ENCODE results near the gene GRIP2. TPM values are rescaled to one million over a fixed set of nuclear protein-coding genes. Genes with fewer than 3 reads are reported as not detected.

Gene GRIP2
- total and polyA plus RNA-seq, 2 experiments from 2014 or later, result 0.06 TPM; not detected in 1

DNA sequence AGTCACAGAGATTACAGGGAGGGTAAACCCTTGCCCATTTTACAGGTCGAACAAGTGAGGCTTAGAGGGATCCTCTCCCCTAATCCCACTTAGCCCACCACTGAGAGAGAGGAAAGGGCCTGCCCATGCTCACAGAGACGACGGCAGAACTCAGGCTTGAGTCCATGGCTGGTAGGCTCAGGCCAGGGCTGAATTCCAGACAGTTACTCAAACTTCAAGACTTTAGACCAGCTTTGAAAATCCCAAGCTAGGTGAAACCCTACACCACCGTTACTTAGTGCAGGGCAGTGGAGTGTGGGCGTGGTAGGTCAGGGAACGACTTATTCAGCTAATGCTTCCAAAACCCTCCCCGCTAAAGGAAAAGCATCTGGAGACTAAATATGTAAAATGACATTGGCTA is 16.4 kb downstream of the GRIP2 start:
- H3K9me3 ChIP-seq (ENCODE audit: low read depth), result no peaks in the 10 kb centered on the region
- no peak overlapping the region for H3K27ac ChIP-seq
- TF ChIP-seq CTCF (IDR thresholded peaks at IDR 0.05; ENCODE audit: low read depth, low read length), result no peak
- no peak overlapping the region for H3K4me3 ChIP-seq
- H3K36me3 ChIP-seq, result no peaks in the 10 kb centered on the region
- no peak for DNase-seq (ENCODE audit: low read depth in 1 of 2, low spot score in 1 of 2)
- peaks cover 5% of the 10 kb centered on the region for H3K4me1 ChIP-seq (ENCODE audit: low read depth)
- no peaks in the 10 kb centered on the region for H3K27me3 ChIP-seq

DNA sequence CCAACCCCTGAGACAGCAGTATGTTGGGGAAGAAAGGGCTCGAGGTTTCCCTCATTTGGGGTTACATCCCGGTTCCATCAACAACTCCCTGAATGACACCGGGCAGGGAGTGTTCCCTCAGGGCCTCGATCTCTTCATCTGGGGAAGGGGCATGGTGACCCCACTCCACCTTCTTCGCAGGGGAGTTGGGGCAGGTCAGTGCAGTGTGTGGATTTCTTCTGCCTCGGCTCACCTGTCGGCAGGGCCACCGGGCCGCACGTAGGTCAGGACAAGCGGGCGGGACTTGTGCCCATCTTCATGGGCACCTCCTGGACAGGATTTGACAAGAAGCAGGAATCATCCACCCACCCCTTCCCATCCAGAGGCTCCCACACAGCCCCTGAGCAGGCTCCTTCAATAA is 17.4 kb downstream of the GRIP2 start:
- Histone ChIP-seq H3K27me3 (no peaks in the 10 kb centered on the region), H3K4me3 (no peak overlapping the region), H3K27ac (no peak overlapping the region), H3K36me3 (no peaks in the 10 kb centered on the region), H3K4me1 (ENCODE audit: low read depth) (peaks cover 5% of the 10 kb centered on the region), H3K9me3 (ENCODE audit: low read depth) (no peaks in the 10 kb centered on the region)
- no peak for TF ChIP-seq CTCF (IDR thresholded peaks at IDR 0.05; ENCODE audit: low read depth, low read length)
- DNase-seq (ENCODE audit: low read depth in 1 of 2, low spot score in 1 of 2), result no peak

GRCh38 chr3:14522129-14522691 is 17.9 kb downstream of the GRIP2 start:
- no peak overlapping the region for H3K27ac ChIP-seq
- no peak for TF ChIP-seq CTCF (IDR thresholded peaks at IDR 0.05; ENCODE audit: low read depth, low read length)
- no peak for DNase-seq (ENCODE audit: low read depth in 1 of 2, low spot score in 1 of 2)
- no peaks in the 10 kb centered on the region for H3K36me3 ChIP-seq
- H3K9me3 ChIP-seq (ENCODE audit: low read depth), result no peaks in the 10 kb centered on the region
- no peak overlapping the region for H3K4me3 ChIP-seq
- H3K4me1 ChIP-seq (ENCODE audit: low read depth), result peaks cover 5% of the 10 kb centered on the region
- H3K27me3 ChIP-seq, result no peaks in the 10 kb centered on the region

DNA sequence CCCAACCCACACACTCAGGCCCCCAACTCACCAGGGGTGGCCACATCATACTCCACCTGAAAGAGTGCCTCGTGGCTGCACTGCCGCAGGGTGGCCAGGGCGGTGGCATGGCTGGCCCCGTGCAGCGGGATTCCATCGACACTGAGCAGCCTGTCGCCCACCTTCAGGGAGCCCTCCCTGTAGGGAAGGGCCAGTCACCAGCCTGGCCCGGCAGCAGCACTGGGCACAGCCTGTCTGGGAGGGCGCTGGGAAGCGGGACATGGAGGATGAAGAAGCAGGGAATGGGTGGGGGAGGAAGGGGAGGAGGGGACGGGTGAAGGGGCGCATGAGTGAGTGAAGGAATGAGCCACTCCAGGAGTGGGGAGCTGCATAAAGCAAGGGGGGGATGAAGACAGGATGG is 18.5 kb downstream of the GRIP2 start:
- Histone ChIP-seq H3K4me3 (no peak overlapping the region), H3K4me1 (ENCODE audit: low read depth) (peaks cover 5% of the 10 kb centered on the region), H3K9me3 (ENCODE audit: low read depth) (no peaks in the 10 kb centered on the region), H3K27me3 (no peaks in the 10 kb centered on the region), H3K27ac (no peak overlapping the region), H3K36me3 (no peaks in the 10 kb centered on the region)
- TF ChIP-seq CTCF (IDR thresholded peaks at IDR 0.05; ENCODE audit: low read depth, low read length), result no peak
- no peak for DNase-seq (ENCODE audit: low read depth in 1 of 2, low spot score in 1 of 2)

- H3K4me1 ChIP-seq (ENCODE audit: low read depth), result peaks cover 5% of the 10 kb centered on the region
- H3K27me3 ChIP-seq, result no peaks in the 10 kb centered on the region
- no peak for DNase-seq (ENCODE audit: low read depth in 1 of 2, low spot score in 1 of 2)
- no peaks in the 10 kb centered on the region for H3K9me3 ChIP-seq (ENCODE audit: low read depth)
- TF ChIP-seq CTCF (IDR thresholded peaks at IDR 0.05; ENCODE audit: low read depth, low read length), result no peak
- H3K36me3 ChIP-seq, result no peaks in the 10 kb centered on the region
- H3K27ac ChIP-seq, result no peak overlapping the region
- no peak overlapping the region for H3K4me3 ChIP-seq
Measured at GRCh38 chr3:14520967-14521366, 19.2 kb downstream of the GRIP2 start.

GRCh38 chr3:14520149-14520548 is 20.0 kb downstream of the GRIP2 start:
- TF ChIP-seq CTCF (IDR thresholded peaks at IDR 0.05; ENCODE audit: low read depth, low read length), result no peak
- H3K27me3 ChIP-seq, result no peaks in the 10 kb centered on the region
- DNase-seq (ENCODE audit: low read depth in 1 of 2, low spot score in 1 of 2), result no peak
- no peak overlapping the region for H3K27ac ChIP-seq
- peaks cover 5% of the 10 kb centered on the region for H3K4me1 ChIP-seq (ENCODE audit: low read depth)
- H3K4me3 ChIP-seq, result no peak overlapping the region
- no peaks in the 10 kb centered on the region for H3K9me3 ChIP-seq (ENCODE audit: low read depth)
- no peaks in the 10 kb centered on the region for H3K36me3 ChIP-seq

All from cardiac muscle cell (in vitro differentiated cells and primary cell).